Upper lobe of right lung (tissue), 1 donor: ENCODE data around the gene TM9SF4. TPM values are rescaled to one million over a fixed set of nuclear protein-coding genes. Genes with fewer than 3 reads are reported as not detected.

Source experiments
- ATAC-seq: fragments of 200-7000 bp; cut with Tn5 transposase; one replicate; pipeline ENCODE4 v1.9.1; 2020; ENCODE audit warnings: mild to moderate bottlenecking, moderate library complexity
- DNase-seq: peaks from one replicate; pipeline ENCODE4 v3.0.0-alpha.2; 2020
- H3K27ac ChIP-seq: fragments of 200-600 bp; one replicate; pipeline ENCODE4 v1.8.0; 2022
- H3K27me3 ChIP-seq: fragments of 200-600 bp; one replicate; pipeline ENCODE4 v1.8.0; 2022; ENCODE audit warnings: mild to moderate bottlenecking
- H3K36me3 ChIP-seq: fragments of 200-600 bp; one replicate; pipeline ENCODE4 v1.8.0; 2022
- H3K4me1 ChIP-seq: fragments of 200-600 bp; one replicate; pipeline ENCODE4 v1.8.0; 2022
- H3K4me3 ChIP-seq: fragments of 200-600 bp; one replicate; pipeline ENCODE4 v1.8.0; 2022; ENCODE audit warnings: mild to moderate bottlenecking
- H3K9me3 ChIP-seq: fragments of 200-600 bp; one replicate; pipeline ENCODE4 v1.8.0; 2022
- CTCF ChIP-seq: fragments of 200-600 bp; IDR thresholded peaks from one replicate; pipeline ENCODE4 v1.8.0; 2022; ENCODE audit warnings: antibody characterized with exemption
- intact Hi-C: fragments of 100-400 bp; cut with DNase I; formaldehyde crosslinking; loops from one replicate; pipeline ENCODE4 v1.11.0; 2022
- total RNA-seq: library from RNA; stranded (reverse); fragmentation: NEBNext Ultra II Directional; extraction: Animal tissue kit (Norgen Biotek cat#: 25700); gene quantifications from one replicate; pipeline ENCODE4 v1.2.1, GENCODE V29; 2021
- donor health status: DM: no; HTN: yes; CAD: no; lungs with severe emphysema.

The TM9SF4 gene
- total RNA-seq, 1 donor from 2014 or later, result 49.2 TPM

- Histone ChIP-seq H3K4me1 (no peaks in the 10 kb centered on the region), H3K4me3 (no peak overlapping the region), H3K9me3 (no peaks in the 10 kb centered on the region), H3K27me3 (no peaks in the 10 kb centered on the region), H3K27ac (no peak overlapping the region), H3K36me3 (no peaks in the 10 kb centered on the region)
- TF ChIP-seq CTCF, result no peak
- no peak for ATAC-seq
- DNase-seq, result no peak
- intact Hi-C loops, result no loop called here
Observed at GRCh38 chr20:32181606-32182005, 72.1 kb downstream of the TM9SF4 start.

GRCh38 chr20:32183947-32184635 lies 74.6 kb downstream of the TM9SF4 start:
- H3K27me3 ChIP-seq, result no peaks in the 10 kb centered on the region
- no peak overlapping the region for H3K4me3 ChIP-seq
- DNase-seq (no peak), ATAC-seq (no peak)
- no peak overlapping the region for H3K27ac ChIP-seq
- TF ChIP-seq CTCF, result no peak
- intact Hi-C loops, result no loop called here
- H3K36me3 ChIP-seq, result no peaks in the 10 kb centered on the region
- peaks cover 8% of the 10 kb centered on the region for H3K4me1 ChIP-seq
- H3K9me3 ChIP-seq, result no peaks in the 10 kb centered on the region

- no peak overlapping the region for H3K4me3 ChIP-seq
- H3K36me3 ChIP-seq, result no peaks in the 10 kb centered on the region
- TF ChIP-seq CTCF, result no peak
- H3K27ac ChIP-seq, result no peak overlapping the region
- ATAC-seq (no peak), DNase-seq (no peak)
- no peaks in the 10 kb centered on the region for H3K9me3 ChIP-seq
- H3K27me3 ChIP-seq, result no peaks in the 10 kb centered on the region
- H3K4me1 ChIP-seq, result peaks cover 15% of the 10 kb centered on the region
- intact Hi-C loops, result no loop called here
Observed at GRCh38 chr20:32184961-32185603, 75.6 kb downstream of the TM9SF4 start.

GRCh38 chr20:32186506-32186905 lies 77.0 kb downstream of the TM9SF4 start:
- intact Hi-C loops, result no loop called here
- Histone ChIP-seq H3K4me3 (no peak overlapping the region), H3K36me3 (no peaks in the 10 kb centered on the region), H3K4me1 (peaks cover 22% of the 10 kb centered on the region), H3K27ac (no peak overlapping the region), H3K27me3 (no peaks in the 10 kb centered on the region), H3K9me3 (no peaks in the 10 kb centered on the region)
- TF ChIP-seq CTCF, result no peak
- ATAC-seq (no peak), DNase-seq (no peak)

- no peaks in the 10 kb centered on the region for H3K9me3 ChIP-seq
- no peaks in the 10 kb centered on the region for H3K27me3 ChIP-seq
- H3K4me3 ChIP-seq, result no peak overlapping the region
- ATAC-seq, result no peak
- DNase-seq, result no peak
- H3K27ac ChIP-seq, result no peak overlapping the region
- H3K36me3 ChIP-seq, result no peaks in the 10 kb centered on the region
- TF ChIP-seq CTCF, result no peak
- intact Hi-C loops, result no loop called here
- peaks cover 39% of the 10 kb centered on the region for H3K4me1 ChIP-seq
Observed at GRCh38 chr20:32188376-32189122, 79.0 kb downstream of the TM9SF4 start.
